Activated T-cell treated with anti-CD3 and anti-CD28 coated beads for 48 hours (primary cell): Measurements from ENCODE around the gene CHD3.
"Not testable (repeated sequence)": the region's sequence is repeated elsewhere in the genome, so short reads cannot be mapped to it uniquely, and the experiment has no call there.

Source experiments
- DNase-seq: peaks from one replicate; pipeline ENCODE4 v3.0.0-alpha.2; 2020; ENCODE audit warnings: low read depth

The CHD3 gene

DNA sequence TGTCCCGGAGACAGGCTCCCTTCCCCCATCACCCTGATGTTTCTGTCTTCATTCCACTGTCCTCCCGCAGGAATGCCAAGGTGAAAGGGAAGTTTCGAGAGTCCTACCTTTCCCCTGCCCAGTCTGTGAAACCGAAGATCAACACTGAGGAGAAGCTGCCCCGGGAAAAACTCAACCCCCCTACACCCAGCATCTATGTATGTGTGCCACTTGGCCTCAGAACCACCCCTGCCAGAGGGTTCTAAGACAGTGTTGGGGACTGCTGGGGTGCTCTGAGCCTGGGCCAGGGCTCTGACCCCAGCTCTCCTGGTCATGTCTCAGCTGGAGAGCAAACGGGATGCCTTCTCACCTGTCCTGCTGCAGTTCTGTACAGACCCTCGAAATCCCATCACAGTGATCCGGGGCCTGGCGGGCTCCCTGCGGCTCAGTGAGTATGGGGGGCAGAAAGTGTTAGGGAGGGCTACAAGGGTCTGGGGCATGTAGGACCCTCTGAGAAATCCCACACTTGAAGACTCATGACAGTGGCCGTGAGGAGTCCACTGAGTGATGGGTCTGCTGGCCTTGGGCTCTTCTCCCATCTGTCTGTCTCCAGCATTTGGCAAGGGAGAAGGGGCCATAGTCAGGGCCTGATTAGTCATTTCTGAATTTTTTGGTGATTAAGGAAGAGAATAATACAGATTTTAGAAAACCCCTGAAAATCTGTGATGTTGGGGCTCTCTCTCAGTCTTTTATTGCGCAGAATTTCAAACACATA is 38.7 kb upstream of the CHD3 start:
- no peak for DNase-seq

DNA sequence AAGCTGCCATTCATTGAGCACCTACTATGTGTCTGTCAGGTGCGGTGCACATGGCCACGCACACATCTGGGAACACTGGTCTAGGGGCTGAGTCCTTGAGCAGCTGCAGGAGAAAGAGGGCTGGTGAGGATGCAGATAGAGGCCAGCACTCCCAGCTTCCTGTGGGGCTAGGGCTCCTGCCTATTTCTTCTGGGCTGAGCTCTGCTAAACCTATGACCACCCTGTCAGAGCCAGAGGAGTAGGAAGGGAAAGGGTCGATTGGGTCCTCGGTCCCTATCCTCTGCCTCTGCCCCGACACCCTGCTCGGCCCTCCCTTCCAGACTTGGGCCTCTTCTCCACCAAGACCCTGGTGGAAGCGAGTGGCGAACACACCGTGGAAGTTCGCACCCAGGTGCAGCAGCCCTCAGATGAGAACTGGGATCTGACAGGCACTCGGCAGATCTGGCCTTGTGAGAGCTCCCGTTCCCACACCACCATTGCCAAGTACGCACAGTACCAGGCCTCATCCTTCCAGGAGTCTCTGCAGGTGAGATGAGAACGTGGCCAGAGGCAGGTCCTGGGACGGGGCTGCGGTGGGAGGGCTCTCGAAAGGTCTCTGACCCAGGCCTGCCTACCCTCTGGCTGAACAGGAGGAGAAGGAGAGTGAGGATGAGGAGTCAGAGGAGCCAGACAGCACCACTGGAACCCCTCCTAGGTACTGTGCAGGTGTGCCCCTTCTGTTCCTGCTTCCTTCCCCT is 37.7 kb upstream of the CHD3 start:
- DNase-seq = no peak

DNA sequence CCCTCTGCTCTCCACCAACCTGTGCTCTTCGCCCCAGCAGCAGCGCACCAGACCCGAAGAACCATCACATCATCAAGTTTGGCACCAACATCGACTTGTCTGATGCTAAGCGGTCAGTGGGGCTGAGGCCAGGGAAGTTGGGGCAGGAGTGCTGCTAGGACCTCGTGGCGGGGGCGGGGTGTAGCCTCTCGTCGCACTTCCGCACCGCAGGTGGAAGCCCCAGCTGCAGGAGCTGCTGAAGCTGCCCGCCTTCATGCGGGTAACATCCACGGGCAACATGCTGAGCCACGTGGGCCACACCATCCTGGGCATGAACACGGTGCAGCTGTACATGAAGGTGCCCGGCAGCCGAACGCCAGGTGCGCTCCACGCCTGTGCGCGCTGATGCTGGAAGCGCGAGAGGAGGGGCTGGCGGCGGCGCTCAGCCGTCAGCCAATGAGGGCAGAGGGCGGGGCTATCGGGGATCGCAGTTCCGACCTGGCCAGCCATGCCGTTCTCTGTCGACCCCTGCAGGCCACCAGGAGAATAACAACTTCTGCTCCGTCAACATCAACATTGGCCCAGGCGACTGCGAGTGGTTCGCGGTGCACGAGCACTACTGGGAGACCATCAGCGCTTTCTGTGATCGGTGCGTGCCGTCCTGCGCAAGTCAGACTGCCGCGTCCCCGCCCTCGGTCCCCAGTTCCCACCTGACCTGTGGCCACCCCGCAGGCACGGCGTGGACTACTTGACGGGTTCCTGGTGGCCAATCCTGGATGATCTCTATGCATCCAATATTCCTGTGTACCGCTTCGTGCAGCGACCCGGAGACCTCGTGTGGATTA is 36.9 kb upstream of the CHD3 start:
- peak; percentile 93 for DNase-seq

DNA sequence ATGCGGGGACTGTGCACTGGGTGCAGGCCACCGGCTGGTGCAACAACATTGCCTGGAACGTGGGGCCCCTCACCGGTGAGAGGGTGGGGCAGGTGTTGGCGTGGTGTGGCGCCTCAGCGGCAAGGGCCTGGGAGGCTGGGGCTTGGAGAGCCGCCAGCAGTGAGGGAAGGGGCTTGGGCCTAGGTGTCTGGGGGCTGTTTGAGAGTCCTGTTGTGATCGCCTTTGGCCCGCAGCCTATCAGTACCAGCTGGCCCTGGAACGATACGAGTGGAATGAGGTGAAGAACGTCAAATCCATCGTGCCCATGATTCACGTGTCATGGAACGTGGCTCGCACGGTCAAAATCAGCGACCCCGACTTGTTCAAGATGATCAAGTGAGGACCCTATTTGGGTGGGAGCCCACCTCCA is 36.3 kb upstream of the CHD3 start:
- no peak for DNase-seq

DNA sequence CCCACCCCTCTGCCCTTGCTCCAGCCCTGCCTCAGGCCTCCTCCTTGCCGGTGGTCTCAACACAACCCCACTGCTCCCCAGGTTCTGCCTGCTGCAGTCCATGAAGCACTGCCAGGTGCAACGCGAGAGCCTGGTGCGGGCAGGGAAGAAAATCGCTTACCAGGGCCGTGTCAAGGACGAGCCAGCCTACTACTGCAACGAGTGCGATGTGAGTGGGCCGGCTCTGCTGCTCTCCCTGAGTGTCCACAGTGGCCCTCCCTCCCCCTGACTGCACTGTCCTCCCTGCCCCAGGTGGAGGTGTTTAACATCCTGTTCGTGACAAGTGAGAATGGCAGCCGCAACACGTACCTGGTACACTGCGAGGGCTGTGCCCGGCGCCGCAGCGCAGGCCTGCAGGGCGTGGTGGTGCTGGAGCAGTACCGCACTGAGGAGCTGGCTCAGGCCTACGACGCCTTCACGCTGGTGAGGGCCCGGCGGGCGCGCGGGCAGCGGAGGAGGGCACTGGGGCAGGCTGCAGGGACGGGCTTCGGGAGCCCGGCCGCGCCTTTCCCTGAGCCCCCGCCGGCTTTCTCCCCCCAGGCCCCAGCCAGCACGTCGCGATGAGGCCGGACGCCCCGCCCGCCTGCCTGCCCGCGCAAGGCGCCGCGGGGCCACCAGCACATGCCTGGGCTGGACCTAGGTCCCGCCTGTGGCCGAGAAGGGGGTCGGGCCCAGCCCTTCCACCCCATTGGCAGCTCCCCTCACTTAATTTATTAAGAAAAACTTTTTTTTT is 35.5 kb upstream of the CHD3 start:
- DNase-seq = no peak

DNA sequence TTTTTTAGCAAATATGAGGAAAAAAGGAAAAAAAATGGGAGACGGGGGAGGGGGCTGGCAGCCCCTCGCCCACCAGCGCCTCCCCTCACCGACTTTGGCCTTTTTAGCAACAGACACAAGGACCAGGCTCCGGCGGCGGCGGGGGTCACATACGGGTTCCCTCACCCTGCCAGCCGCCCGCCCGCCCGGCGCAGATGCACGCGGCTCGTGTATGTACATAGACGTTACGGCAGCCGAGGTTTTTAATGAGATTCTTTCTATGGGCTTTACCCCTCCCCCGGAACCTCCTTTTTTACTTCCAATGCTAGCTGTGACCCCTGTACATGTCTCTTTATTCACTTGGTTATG is 34.9 kb upstream of the CHD3 start:
- no peak for DNase-seq

DNA sequence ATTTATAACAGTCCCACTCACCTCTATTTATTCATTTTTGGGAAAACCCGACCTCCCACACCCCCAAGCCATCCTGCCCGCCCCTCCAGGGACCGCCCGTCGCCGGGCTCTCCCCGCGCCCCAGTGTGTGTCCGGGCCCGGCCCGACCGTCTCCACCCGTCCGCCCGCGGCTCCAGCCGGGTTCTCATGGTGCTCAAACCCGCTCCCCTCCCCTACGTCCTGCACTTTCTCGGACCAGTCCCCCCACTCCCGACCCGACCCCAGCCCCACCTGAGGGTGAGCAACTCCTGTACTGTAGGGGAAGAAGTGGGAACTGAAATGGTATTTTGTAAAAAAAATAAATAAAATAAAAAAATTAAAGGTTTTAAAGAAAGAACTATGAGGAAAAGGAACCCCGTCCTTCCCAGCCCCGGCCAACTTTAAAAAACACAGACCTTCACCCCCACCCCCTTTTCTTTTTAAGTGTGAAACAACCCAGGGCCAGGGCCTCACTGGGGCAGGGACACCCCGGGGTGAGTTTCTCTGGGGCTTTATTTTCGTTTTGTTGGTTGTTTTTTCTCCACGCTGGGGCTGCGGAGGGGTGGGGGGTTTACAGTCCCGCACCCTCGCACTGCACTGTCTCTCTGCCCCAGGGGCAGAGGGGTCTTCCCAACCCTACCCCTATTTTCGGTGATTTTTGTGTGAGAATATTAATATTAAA is 34.4 kb upstream of the CHD3 start:
- no peak for DNase-seq

DNA sequence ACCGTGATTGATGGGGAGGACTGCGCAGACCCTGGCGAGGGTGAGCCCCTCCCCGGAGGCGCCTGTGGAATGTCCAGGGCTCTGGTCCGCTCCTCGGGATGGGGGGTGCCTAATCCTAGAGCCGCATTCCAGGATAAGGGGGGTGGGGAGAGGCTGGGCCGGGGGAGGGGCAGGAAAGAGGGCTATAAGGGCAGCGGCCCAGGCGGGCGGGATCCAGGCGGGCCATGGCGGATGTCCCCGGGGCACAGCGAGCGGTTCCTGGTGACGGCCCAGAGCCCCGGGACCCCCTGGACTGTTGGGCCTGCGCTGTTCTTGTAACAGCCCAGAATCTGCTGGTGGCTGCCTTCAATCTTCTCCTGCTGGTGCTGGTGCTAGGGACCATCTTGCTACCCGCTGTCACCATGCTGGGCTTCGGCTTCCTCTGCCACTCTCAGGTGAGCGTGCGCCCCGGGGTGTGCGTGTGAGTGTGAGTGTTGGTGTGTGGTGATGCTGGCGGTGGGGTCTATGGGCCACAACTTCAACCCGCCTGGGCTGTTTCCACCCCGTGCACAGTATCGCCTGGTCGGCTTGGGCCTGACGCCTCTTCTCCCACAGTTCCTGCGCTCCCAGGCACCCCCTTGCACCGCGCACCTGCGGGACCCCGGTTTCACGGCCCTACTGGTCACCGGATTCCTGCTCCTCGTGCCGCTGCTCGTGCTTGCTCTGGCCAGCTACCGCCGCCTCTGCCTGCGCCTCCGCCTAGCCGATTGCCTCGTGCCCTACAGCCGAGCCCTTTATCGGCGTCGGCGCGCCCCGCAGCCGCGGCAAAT is 33.5 kb upstream of the CHD3 start, which contains the start of gene TMEM88:
Gene TMEM88 (plus strand): TSS at position 216 of the 809 bp plus-strand sequence. CDS start 9 bp downstream, at position 225.
- DNase-seq = no peak

DNA sequence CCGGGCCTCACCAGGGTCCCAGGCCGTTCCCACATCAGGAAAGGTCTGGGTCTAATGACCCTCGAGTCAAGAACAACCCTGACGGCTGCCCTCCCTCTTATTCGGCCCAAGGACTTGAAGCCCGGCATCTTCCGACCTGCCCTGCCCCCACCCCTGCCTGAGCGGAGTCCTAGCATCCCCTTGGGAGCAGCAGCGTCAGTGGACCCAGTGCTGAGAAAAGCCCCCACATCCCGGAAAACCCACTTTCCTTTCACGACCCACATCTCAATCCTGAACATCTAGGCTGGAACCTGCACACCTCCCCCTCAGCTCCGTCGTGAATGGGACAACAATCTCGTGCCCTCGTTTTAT is 33.0 kb upstream of the CHD3 start:
- DNase-seq = no peak

DNA sequence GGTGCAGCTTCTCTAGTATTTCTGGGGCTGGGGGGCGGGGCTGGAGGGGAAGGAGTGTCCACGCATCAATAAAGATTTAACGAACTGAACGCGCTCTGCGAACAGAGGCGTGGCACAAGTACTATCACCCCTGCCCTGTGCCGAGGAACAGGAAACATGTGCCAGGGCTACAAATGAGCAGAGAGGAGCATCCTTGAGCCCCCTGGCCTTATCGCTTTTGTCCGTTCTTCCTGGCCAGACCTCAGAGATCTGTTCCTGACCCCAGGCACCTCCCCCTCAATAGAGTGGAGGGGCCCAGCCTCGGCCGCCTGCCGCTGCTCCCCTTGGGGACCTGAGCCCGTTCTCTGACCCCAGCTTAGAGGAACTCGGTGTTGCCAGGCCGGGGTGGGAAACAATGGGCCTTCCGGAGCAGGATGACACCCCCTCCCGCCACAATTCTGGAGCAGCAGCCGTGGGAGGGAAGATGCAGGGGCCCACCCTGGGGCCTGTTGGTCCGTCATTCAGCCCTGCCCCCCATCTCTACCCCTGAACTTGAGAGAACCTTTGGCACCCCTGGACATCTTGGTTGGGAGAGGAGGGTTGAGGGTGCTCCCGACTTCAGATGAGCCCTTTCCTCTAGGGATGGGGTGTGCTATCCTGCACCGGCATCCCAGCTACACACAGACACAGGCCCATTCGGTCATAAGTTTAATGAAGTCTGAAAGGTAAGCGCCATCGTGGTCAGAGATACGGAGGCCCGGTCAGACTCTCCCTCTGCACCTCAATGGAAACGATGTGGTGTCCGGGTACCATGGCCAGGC is 32.4 kb upstream of the CHD3 start:
- DNase-seq = no peak

DNA sequence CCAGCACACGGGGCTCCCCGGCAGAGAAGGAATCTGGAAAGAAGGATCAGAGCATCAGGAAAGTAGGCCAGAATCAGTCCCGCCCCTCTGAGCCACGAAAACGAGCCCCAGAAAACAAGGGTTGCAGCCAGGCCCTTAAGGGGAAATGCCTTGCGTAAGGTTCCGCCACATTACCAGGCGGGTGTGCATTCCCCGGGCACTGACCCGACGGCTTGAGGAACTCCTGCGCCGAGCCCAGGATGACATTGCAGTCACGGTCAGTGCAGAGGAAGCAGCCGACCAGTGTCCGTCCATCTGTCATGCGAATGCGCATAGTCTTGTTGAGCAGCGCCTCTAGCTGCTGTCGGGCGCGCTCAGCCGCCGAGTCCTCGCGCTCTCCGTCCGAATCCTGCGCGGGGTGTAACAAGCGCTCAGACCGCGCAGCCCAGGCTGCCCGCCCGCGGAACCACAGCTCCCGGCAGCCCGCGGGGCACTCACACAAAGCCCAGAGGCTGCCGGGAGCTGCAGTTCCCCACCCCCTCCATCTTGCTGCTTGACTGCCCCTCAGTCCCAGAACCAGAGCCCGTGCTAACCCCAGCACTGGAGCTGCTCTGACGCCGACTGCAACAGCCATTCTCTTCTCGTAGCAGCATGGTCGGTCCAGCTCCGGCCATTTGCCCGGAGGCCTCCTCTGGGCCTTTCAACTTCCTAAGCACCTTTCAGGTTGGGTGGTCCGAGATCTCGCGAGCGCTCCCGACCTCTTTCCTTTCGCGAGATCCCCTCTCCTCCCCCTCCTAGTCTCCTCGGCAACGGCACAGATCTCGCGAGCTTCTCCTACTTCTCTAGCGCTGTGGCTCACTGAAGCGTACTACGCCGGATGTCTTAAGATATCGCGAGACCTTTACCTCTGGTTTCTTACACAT is 31.5 kb upstream of the CHD3 start, which contains the start of gene NAA38:
Gene NAA38 (minus strand): TSS at position 749 of the 902 bp plus-strand sequence. CDS start 96 bp downstream, at position 653.
- peak; percentile 87 for DNase-seq

DNA sequence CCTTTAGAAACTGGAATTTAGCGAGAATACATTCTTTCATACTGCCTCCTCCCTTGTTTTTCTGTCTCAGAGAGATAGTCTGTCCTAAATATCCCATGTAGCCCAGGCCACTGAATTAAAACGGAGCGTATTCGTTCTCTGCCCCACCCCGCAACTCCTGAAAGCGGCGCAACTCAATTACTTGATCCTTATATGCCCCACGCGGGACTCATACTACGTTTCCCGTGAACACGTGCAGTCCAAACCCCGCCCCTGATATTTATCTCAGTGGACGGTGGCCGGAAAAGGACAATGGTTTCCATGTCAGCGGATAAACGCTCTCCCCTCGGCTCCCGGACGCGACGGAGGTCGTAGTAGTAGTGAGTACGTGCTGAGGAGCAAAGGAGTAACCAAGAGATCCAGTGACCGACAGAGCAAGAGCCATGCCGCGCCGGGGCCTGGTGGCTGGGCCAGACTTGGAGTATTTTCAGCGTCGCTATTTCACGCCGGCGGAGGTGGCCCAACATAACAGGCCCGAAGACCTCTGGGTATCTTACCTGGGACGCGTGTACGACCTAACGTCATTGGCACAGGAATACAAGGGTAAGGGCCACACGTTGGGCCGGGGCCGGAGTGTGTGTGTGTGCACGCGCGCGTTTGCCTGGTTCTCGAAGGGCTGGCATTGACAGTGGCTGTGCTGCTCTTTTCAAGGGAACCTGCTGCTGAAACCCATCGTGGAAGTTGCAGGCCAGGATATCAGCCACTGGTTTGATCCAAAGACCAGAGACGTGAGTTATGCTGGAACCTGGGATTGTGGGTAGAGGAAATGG is 30.7 kb upstream of the CHD3 start, which contains the start of gene CYB5D1:
Gene CYB5D1 (plus strand): TSS at position 291 of the 809 bp plus-strand sequence. CDS start 132 bp downstream, at position 423.
- peak; percentile 80 for DNase-seq

DNA sequence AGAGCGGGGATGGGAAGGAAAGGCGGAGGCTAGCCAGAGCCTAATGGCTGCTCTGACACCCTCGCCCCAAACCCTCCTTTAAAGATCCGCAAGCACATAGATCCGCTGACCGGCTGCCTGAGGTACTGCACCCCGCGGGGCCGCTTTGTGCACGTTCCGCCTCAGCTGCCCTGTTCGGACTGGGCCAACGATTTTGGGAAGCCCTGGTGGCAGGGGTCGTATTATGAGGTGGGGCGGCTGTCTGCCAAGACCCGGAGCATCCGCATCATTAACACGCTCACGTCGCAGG is 30.1 kb upstream of the CHD3 start:
- no peak for DNase-seq

DNA sequence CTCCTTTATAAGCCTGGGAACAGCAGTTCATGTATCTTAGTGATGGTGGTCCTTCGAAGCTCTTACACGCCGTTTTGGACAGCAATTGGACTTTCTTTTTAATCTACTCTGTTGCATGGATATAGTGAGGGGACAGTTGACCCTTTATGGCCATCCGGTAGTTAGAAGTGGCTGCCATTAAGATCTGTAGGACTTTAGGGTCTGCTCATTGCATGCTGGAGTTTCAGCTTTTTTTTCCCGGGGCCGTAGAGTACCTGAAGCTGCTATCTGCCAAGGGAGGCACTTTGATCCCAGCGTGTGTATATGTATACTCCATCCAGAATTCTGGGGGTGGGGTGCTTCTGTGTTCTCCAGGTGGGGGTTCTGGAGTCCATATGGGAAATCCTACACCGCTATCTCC is 29.6 kb upstream of the CHD3 start:
- no peak for DNase-seq

DNA sequence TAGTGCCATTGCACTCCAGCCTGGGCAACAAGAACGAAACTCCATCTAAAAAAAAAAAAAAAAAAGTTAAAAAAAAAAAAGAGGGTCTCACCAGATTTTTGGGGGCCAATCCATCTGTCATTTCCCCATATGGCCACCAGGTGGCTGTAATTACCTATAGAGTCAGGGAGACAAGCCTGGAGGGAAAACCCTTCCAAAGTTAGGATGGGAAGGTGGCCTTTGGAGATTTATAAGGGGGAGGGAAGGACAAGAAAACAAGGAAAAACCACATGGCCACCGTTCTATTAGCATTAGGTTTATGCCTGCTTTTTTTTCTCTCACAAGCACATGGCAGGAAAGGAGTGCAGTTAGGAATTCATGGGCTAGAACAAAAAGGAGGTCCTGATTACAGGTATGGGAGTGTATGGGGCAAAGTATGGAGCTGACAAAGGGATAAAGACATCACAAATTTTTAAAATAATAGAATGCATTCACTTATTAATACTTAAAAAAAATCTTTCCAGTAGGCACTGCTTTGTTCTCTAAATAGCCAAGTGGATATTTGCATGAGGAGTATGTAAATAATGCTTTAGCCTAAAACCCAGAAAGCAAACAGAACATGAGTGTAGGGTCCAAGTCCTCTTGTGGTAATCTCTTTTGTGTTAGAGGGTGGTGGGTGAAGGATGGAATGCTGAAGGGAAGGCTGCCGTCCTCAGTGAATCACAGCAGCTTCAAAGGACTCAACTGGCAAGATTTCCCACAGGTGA is 25.7 kb upstream of the CHD3 start:
- no peak for DNase-seq

DNA sequence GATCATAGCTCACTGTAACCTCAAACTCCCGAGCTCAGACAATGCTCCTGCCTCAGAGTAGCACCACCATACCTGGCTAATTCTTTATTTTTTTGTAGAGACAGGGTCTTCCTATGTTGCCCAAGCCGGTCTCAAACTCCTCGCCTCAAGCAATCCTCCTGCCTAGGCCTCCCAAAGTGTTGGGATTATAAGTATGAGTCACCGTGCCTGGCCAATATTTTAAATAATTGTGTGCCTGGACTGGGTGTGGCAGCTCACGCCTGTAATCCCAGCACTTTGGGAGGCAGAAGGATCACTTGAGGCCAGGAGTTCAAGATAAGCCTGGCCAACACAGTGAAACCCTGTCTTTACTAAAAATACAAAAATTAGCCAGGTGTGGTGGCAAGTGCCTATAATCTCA is 24.2 kb upstream of the CHD3 start:
- DNase-seq = not testable (repeated sequence)
